GM12891 (cell line): Measurements from ENCODE around the gene FHAD1.

Experiments used
- POLR2A ChIP-seq: IDR thresholded peaks from 2 replicates; pipeline ENCODE4 v1.6.1; 2011; ENCODE audit warnings: low read depth, low read length, control low read depth
- POLR2AphosphoS5 ChIP-seq: IDR thresholded peaks from 2 replicates; pipeline ENCODE4 v1.6.1; 2011; ENCODE audit warnings: low read depth, low read length, control low read depth
- POU2F2 ChIP-seq: IDR thresholded peaks from 2 replicates; pipeline ENCODE4 v1.6.1; 2011; ENCODE audit warnings: low read depth, mild to moderate bottlenecking, control low read depth, low read length, moderate library complexity
- SPI1 ChIP-seq: IDR thresholded peaks from 2 replicates; pipeline ENCODE4 v1.6.1; 2011; ENCODE audit warnings: low read depth, low read length, control low read depth
- TAF1 ChIP-seq: IDR thresholded peaks from 2 replicates; pipeline ENCODE4 v1.6.1; 2011; ENCODE audit warnings: low read depth, low read length, control low read depth

- TF ChIP-seq POLR2A (no peak), TAF1 (no peak), SPI1 (no peak), POU2F2 (no peak), POLR2AphosphoS5 (no peak)
Measured at GRCh38 chr1:15370781-15371520, 123.9 kb downstream of the FHAD1 start.
